Measurements from ENCODE around the gene CTTNBP2.
A peak's percentile ranks its signal among the peaks of the same experiment; 100 is the strongest.

CTTNBP2 gene

DNA sequence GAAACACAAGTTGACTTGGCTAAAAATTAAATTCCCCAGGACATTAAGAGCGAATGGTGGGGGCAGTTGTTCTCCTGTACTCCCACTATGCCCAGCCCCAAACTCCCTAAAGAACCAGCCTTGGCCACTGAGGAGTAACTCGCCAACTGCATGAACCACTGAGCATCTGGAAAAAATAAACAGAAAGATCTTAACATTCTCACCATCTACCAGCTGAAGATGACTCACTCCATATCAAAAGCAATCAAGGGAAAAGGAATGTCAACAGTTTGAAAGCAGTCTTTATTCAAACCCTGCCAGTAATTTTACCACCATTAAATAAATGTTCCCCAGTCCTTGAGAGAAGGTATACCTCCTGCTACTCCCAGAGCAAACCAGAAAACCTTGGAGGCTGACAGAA, 45.4 kb downstream of the CTTNBP2 start:
- H3K4me3 Mint-ChIP-seq: no peak overlapping the region
- no peaks in the 10 kb centered on the region for H3K9me3 Mint-ChIP-seq
- peaks cover 16% of the 10 kb centered on the region for H3K36me3 Mint-ChIP-seq (ENCODE audit: low read depth)
- H3K27me3 Mint-ChIP-seq (ENCODE audit: low read depth): peaks cover 3% of the 10 kb centered on the region
- peaks cover 21% of the 10 kb centered on the region for H3K4me1 Mint-ChIP-seq
- TF ChIP-seq, protein P1, sequence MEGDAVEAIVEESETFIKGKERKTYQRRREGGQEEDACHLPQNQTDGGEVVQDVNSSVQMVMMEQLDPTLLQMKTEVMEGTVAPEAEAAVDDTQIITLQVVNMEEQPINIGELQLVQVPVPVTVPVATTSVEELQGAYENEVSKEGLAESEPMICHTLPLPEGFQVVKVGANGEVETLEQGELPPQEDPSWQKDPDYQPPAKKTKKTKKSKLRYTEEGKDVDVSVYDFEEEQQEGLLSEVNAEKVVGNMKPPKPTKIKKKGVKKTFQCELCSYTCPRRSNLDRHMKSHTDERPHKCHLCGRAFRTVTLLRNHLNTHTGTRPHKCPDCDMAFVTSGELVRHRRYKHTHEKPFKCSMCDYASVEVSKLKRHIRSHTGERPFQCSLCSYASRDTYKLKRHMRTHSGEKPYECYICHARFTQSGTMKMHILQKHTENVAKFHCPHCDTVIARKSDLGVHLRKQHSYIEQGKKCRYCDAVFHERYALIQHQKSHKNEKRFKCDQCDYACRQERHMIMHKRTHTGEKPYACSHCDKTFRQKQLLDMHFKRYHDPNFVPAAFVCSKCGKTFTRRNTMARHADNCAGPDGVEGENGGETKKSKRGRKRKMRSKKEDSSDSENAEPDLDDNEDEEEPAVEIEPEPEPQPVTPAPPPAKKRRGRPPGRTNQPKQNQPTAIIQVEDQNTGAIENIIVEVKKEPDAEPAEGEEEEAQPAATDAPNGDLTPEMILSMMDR (IDR thresholded peaks at IDR 0.05; ENCODE audit: unreplicated experiment in 3 of 3): no peak
- peak overlapping the region; percentile 73 to 91 (median 75) for H3K27ac Mint-ChIP-seq

DNA sequence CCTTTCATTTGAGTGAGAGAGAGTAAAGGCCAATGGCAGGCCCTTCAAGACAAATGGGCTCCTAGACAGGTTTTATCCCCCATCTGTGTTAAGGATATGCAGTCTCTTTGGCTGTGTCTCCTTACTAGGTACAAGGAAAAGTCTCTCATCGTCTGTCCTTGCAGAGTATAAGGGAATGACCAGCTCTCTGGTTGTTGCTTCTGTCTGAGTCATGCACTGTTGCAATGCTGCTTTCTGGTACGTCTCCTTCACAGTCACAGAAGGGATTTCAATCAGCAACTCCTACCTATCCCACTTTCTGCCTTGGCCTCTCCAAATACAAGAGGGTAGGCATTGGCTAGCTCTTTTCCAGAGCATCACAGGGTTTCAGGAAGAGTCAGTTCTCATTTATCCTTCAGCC, 48.1 kb downstream of the CTTNBP2 start:
- Mint-ChIP-seq H3K27me3 (ENCODE audit: low read depth) (no peaks in the 10 kb centered on the region), H3K9me3 (no peaks in the 10 kb centered on the region), H3K27ac (peak overlapping the region in 1 of 3 experiments; percentile 24), H3K36me3 (ENCODE audit: low read depth) (peaks cover 6% of the 10 kb centered on the region), H3K4me3 (no peak overlapping the region), H3K4me1 (peaks cover 16% of the 10 kb centered on the region)
- TF ChIP-seq, protein P1 (IDR thresholded peaks at IDR 0.05; ENCODE audit: unreplicated experiment in 3 of 3): no peak

DNA sequence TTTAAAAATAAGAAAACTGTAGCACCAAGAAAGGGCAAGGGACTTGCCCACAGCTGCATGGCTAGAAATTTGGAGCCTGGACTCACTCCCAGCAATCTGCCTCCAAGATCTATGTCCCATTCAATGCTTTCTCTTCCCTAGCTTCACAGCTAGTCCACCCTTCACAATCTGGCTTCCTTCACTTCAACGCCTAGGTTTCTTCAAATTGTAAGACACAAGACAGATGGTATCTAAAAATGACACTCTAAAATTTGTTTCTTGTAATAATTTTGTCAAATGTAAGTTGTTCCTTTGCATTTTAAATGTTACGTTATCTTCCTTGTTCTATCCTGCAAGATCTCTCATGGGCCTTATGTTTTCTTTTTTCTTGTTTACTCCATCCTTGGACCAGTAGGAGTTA, 48.6 kb downstream of the CTTNBP2 start:
- Mint-ChIP-seq H3K27me3 (ENCODE audit: low read depth) (no peaks in the 10 kb centered on the region), H3K27ac (no peak overlapping the region), H3K4me3 (no peak overlapping the region), H3K9me3 (no peaks in the 10 kb centered on the region), H3K36me3 (ENCODE audit: low read depth) (peaks cover 6% of the 10 kb centered on the region), H3K4me1 (peaks cover 15% of the 10 kb centered on the region)
- TF ChIP-seq, protein P1 (IDR thresholded peaks at IDR 0.05; ENCODE audit: unreplicated experiment in 3 of 3): no peak

DNA sequence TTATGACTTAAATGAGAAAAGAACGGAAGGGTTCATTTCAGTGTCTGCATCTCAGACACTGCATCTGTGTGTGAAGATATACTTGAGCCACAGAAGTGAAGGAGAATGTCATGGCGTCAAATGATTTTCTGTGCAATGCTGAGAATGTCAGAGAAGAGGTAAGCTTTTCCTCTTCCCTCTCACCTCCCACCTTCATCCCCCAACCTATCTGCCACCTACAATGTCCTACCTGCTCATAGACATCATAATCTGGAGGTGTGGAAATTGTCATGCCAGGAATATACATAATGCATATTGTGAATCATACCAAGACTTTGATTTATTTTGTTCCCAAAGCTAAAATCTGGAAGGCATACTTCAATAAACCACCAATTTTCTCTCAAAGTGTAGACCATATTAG, 53.7 kb downstream of the CTTNBP2 start:
- Mint-ChIP-seq H3K27ac (peak overlapping the region in 1 of 3 experiments; percentile 38), H3K27me3 (ENCODE audit: low read depth) (no peaks in the 10 kb centered on the region), H3K4me3 (no peak overlapping the region), H3K36me3 (ENCODE audit: low read depth) (peaks cover 4% of the 10 kb centered on the region), H3K4me1 (peaks cover 11% of the 10 kb centered on the region), H3K9me3 (no peaks in the 10 kb centered on the region)
- TF ChIP-seq, protein P1 (IDR thresholded peaks at IDR 0.05; ENCODE audit: unreplicated experiment in 3 of 3): no peak

DNA sequence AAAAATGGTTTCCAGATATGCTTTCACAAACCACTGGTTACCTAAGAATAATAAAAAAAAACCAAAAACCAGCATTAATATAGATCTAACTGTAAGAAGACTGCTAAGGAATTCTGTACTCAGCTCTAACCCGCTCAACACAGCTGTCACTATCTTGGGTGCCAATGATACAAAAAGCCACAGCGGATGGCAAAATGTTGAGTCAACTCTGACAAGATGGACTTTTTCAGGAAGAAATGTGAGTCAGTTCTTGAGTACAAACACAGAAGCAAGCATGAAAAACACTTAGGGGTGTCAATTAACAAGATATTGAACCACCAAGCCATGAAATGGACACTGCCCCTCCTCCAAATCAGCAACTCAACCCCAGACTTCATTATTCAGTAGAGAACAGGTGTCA, 55.0 kb downstream of the CTTNBP2 start:
- Mint-ChIP-seq H3K9me3 (no peaks in the 10 kb centered on the region), H3K4me1 (peaks cover 11% of the 10 kb centered on the region), H3K27ac (peak overlapping the region in 2 of 3 experiments; percentile 42 to 46), H3K4me3 (no peak overlapping the region), H3K27me3 (ENCODE audit: low read depth) (no peaks in the 10 kb centered on the region), H3K36me3 (ENCODE audit: low read depth) (no peaks in the 10 kb centered on the region)
- TF ChIP-seq, protein P1 (IDR thresholded peaks at IDR 0.05; ENCODE audit: unreplicated experiment in 3 of 3): no peak

DNA sequence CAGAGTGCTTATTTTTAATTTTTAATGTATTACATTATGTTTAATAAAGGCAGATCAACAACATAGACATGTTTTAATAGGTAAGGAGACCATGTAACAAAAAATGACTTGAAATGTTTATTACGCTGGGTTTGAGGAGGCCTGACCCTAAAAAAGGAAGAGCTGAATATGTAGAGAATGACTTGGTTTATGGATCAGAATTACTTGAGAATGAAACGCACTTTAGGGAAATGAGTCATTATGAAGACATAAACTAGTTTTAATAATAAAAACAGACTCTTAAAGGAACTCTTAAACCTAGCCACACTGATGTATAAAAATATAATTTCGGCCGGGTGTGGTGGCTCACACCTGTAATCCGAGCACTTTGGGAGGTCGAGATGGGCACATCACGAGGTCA, 56.5 kb downstream of the CTTNBP2 start:
- Mint-ChIP-seq H3K4me3 (no peak overlapping the region), H3K27ac (no peak overlapping the region), H3K27me3 (ENCODE audit: low read depth) (no peaks in the 10 kb centered on the region), H3K4me1 (peaks cover 11% of the 10 kb centered on the region), H3K9me3 (no peaks in the 10 kb centered on the region), H3K36me3 (ENCODE audit: low read depth) (no peaks in the 10 kb centered on the region)
- TF ChIP-seq, protein P1 (IDR thresholded peaks at IDR 0.05; ENCODE audit: unreplicated experiment in 3 of 3): no peak

All from nephron (organoid).